Panc1 (cell line): Measurements from ENCODE around the gene TARM1.

Experiments used
- CTCF ChIP-seq: fragments of 450-650 bp; IDR thresholded peaks from 2 replicates; pipeline ENCODE4 v1.5.1; 2017; ENCODE audit warnings: mild to moderate bottlenecking
- SIN3A ChIP-seq: IDR thresholded peaks from 2 replicates; pipeline ENCODE4 v1.6.1; 2012; ENCODE audit warnings: low read depth, mild to moderate bottlenecking, low read length, moderate library complexity, borderline replicate concordance; ENCODE audit not compliant: insufficient read depth

- TF ChIP-seq CTCF (no peak), SIN3A (no peak)
Observed at GRCh38 chr19:54107876-54108490, 26.8 kb upstream of the TARM1 start.
